ENCODE data around the gene SMIM36.

- no peak for TF ChIP-seq CTCF (IDR thresholded peaks at IDR 0.05; ENCODE audit: insufficient read depth, low read length, poor library complexity, severe bottlenecking)
- no peak for TF ChIP-seq EZH2phosphoT487 (conservative IDR thresholded peaks at IDR 0.05; ENCODE audit: low read length)
These were observed 25.0 kb upstream of the SMIM36 start for GRCh38 chr17:55536205-55536604.

Data from SU-DHL-6 (cell line).